Skeletal muscle tissue (tissue), 4 donors: ENCODE data around the gene SPP2. TPM values are rescaled to one million over a fixed set of nuclear protein-coding genes. Genes with fewer than 3 reads are reported as not detected.

Experiments
- H3K27ac ChIP-seq: one replicate; pipeline ENCODE4 v1.7.0; 2013; ENCODE audit warnings: mild to moderate bottlenecking, low read depth, low read length, inconsistent platforms
- H3K27me3 ChIP-seq, 3 donors: one replicate each; pipeline ENCODE4 v1.7.0; 2013; ENCODE audit warnings: low read length in 3 of 3; ENCODE audit not compliant: control insufficient read depth in 3 of 3, insufficient read depth in 3 of 3
- H3K36me3 ChIP-seq, 3 donors: one replicate each; pipeline ENCODE4 v1.7.0; 2013; ENCODE audit warnings: low read length in 3 of 3; ENCODE audit not compliant: control insufficient read depth in 3 of 3, insufficient read depth in 3 of 3
- H3K4me1 ChIP-seq, 3 donors: one replicate each; pipeline ENCODE4 v1.7.0; 2013; ENCODE audit warnings: low read length in 3 of 3, mild to moderate bottlenecking in 3 of 3; ENCODE audit not compliant: control insufficient read depth in 3 of 3, insufficient read depth in 3 of 3
- H3K4me3 ChIP-seq, 3 donors: one replicate each; pipeline ENCODE4 v1.7.0; 2013; ENCODE audit warnings: low read length in 3 of 3
- H3K9ac ChIP-seq, 3 donors: one replicate each; pipeline ENCODE4 v1.7.0; 2013; ENCODE audit warnings: low read length in 3 of 3, mild to moderate bottlenecking in 3 of 3, moderate library complexity in 2 of 3, low read depth in 1 of 3
- H3K9me3 ChIP-seq, 3 donors: one replicate each; pipeline ENCODE4 v1.7.0; 2013; ENCODE audit warnings: low read length in 3 of 3; ENCODE audit not compliant: control insufficient read depth in 3 of 3
- total RNA-seq: library from RNA; depleted of rRNA; stranded (reverse); fragments of >200 nt; gene quantifications from one replicate; pipeline ENCODE4 v1.2.3, GENCODE V29; 2014
- donor health status: Osteomylitis.

The SPP2 gene
- total RNA-seq, 1 donor from 2014 or later, result not detected

DNA sequence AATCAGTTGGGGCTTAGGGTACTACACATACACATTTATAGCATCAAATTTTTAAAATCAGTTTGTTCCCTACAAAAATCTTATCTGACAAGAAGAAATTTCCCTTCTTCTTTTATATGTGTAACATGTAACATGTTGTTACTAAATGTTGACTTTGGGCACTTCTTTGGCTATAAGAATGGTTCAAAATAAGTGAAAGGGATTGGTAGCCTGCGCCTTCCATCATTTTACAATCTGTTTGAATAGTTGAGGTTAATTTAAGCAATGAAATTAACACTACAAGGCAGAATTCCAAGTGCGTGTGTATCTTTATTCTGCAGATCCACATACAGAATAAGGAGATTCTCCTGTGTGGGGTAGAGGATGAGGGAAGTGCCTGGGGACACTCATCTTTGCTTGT, 30.2 kb upstream of the SPP2 start:
- no peak overlapping the region for H3K9ac ChIP-seq
- H3K4me1 ChIP-seq, result no peaks in the 10 kb centered on the region
- peaks cover 0 to 2% (median 0%) of the 10 kb centered on the region in 3 donors for H3K27me3 ChIP-seq
- H3K9me3 ChIP-seq, result peaks cover 0 to 6% (median 3%) of the 10 kb centered on the region in 3 donors
- no peak overlapping the region for H3K4me3 ChIP-seq
- H3K36me3 ChIP-seq, result no peaks in the 10 kb centered on the region
- no peak overlapping the region for H3K27ac ChIP-seq

- no peak overlapping the region for H3K9ac ChIP-seq
- peaks cover 0 to 6% (median 3%) of the 10 kb centered on the region in 3 donors for H3K9me3 ChIP-seq
- no peaks in the 10 kb centered on the region for H3K4me1 ChIP-seq
- H3K27me3 ChIP-seq, result peaks cover 0 to 5% (median 0%) of the 10 kb centered on the region in 3 donors
- H3K27ac ChIP-seq, result no peak overlapping the region
- H3K36me3 ChIP-seq, result no peaks in the 10 kb centered on the region
- no peak overlapping the region for H3K4me3 ChIP-seq
Measured at GRCh38 chr2:234022424-234022823, 28.1 kb upstream of the SPP2 start.

- Histone ChIP-seq H3K36me3 (no peaks in the 10 kb centered on the region), H3K27me3 (peaks cover 0 to 11% (median 0%) of the 10 kb centered on the region in 3 donors), H3K4me1 (no peaks in the 10 kb centered on the region), H3K4me3 (no peak overlapping the region), H3K27ac (no peak overlapping the region), H3K9ac (no peak overlapping the region), H3K9me3 (peaks cover 0 to 6% (median 3%) of the 10 kb centered on the region in 3 donors)
Measured at GRCh38 chr2:234024304-234024703, 26.2 kb upstream of the SPP2 start.

GRCh38 chr2:234025466-234025865, 25.0 kb upstream of the SPP2 start:
- H3K36me3 ChIP-seq, result no peaks in the 10 kb centered on the region
- H3K9me3 ChIP-seq, result peaks cover 0 to 6% (median 3%) of the 10 kb centered on the region in 3 donors
- no peak overlapping the region for H3K9ac ChIP-seq
- no peak overlapping the region for H3K27ac ChIP-seq
- H3K4me1 ChIP-seq, result no peaks in the 10 kb centered on the region
- H3K27me3 ChIP-seq, result peaks cover 0 to 11% (median 0%) of the 10 kb centered on the region in 3 donors
- H3K4me3 ChIP-seq, result peak overlapping the region in 1 of 3 donors; percentile 64

DNA sequence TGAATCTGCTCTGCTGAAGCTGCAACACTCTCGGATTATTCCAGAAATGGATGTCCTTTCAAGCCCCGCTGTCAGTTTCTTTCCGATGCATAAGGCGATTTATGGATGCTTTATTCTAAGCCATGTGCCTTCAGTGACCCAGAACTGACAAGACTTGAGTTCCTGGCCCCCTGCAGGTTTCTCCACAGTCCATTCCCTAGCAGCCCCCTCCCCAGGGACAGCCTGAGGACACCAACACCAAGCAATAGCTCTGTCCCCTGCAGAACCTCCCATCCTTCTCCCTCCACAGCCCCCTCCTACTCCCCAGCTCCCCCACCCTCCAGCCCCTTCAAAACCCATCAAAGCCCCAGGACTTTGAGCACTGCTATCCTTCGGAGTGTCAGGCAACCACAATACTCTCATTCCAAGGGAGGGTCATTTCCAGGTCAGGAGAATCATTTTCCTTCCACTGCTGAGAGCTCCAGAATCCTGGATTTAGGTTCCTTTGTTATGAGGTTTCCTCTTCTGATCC, 24.6 kb upstream of the SPP2 start:
- Histone ChIP-seq H3K4me3 (peak overlapping the region in 1 of 3 donors; percentile 64), H3K4me1 (no peaks in the 10 kb centered on the region), H3K27ac (no peak overlapping the region), H3K9me3 (peaks cover 0 to 6% (median 3%) of the 10 kb centered on the region in 3 donors), H3K9ac (no peak overlapping the region), H3K36me3 (no peaks in the 10 kb centered on the region), H3K27me3 (peaks cover under 1 to 14% (median 2%) of the 10 kb centered on the region in 3 donors)

DNA sequence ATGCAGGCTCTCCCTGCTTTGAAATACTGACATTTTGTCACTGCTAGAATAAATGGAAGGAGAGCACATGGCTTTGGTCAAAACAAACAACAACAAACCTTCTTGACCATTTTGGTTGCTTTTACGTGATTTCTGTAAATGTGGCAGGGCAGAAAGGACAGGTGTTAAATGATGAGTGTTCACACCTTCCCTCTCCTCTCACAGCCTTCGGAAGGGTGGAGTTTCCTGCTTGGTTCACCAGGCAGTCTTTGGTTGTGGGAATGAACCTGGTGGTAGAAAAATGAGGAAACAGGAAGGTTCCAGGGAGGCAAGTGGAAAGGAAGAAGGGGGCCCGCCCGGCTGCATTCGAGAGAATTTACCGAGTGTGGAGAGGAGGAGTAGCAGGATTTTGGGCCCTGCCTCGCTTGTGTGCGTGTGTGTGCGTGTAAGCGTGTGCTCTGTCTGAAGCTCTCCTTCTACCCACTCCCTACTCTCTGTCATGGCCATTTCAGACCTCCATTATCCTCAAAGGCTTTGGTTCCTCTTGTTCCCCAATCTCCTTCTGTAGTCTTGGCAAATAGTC, 23.7 kb upstream of the SPP2 start:
- no peaks in the 10 kb centered on the region for H3K4me1 ChIP-seq
- H3K36me3 ChIP-seq, result no peaks in the 10 kb centered on the region
- H3K27ac ChIP-seq, result no peak overlapping the region
- H3K27me3 ChIP-seq, result peaks cover 4 to 14% (median 8%) of the 10 kb centered on the region in 3 donors
- no peak overlapping the region for H3K9ac ChIP-seq
- peaks cover 0 to 6% (median 3%) of the 10 kb centered on the region in 3 donors for H3K9me3 ChIP-seq
- no peak overlapping the region for H3K4me3 ChIP-seq

- no peak overlapping the region for H3K9ac ChIP-seq
Measured at GRCh38 chr2:234027641-234028040, 22.9 kb upstream of the SPP2 start.

DNA sequence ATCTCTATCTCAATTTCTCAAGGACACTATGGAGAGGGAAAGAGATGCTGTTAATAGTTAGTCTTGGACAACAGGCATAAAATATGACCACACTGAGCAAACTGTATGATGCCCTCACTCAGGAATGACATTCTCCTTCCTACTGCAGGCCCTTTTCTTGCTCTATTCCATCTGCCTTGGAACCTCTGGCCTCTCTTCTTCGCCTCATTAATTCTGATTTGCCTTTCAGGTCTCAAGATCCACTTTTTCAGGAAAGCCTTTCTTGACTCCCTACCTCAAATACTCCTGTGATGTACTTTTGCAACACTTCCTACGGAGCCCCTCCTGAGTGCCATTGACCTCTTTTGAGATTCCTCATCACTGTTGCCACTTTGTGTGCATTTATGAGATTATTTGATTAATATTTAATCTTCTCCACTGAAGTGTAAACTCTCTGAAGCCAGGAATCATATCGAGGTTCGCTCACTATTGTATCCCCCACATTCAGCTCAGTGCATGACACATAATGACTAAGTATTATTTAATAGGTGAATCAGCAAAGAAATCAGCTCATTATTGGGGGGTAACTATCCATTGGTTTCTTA, 21.3 kb upstream of the SPP2 start:
- Histone ChIP-seq H3K27ac (no peak overlapping the region), H3K27me3 (peaks cover 4 to 14% (median 8%) of the 10 kb centered on the region in 3 donors), H3K9ac (no peak overlapping the region), H3K4me1 (no peaks in the 10 kb centered on the region), H3K36me3 (no peaks in the 10 kb centered on the region), H3K9me3 (no peaks in the 10 kb centered on the region), H3K4me3 (no peak overlapping the region)

More at GRCh38 chr2:234027641-234028040, 22.9 kb upstream of the SPP2 start:
- Histone ChIP-seq H3K27ac (no peak overlapping the region), H3K4me1 (no peaks in the 10 kb centered on the region), H3K36me3 (no peaks in the 10 kb centered on the region), H3K27me3 (peaks cover 4 to 14% (median 8%) of the 10 kb centered on the region in 3 donors), H3K4me3 (no peak overlapping the region), H3K9me3 (peaks cover 0 to 3% (median 3%) of the 10 kb centered on the region in 3 donors)

GRCh38 chr2:234031207-234031606, 19.3 kb upstream of the SPP2 start:
- H3K36me3 ChIP-seq, result no peaks in the 10 kb centered on the region
- H3K9me3 ChIP-seq, result no peaks in the 10 kb centered on the region
- no peak overlapping the region for H3K27ac ChIP-seq
- no peak overlapping the region for H3K4me3 ChIP-seq
- H3K27me3 ChIP-seq, result peaks cover 4 to 17% (median 15%) of the 10 kb centered on the region in 3 donors
- H3K9ac ChIP-seq, result no peak overlapping the region
- no peaks in the 10 kb centered on the region for H3K4me1 ChIP-seq

DNA sequence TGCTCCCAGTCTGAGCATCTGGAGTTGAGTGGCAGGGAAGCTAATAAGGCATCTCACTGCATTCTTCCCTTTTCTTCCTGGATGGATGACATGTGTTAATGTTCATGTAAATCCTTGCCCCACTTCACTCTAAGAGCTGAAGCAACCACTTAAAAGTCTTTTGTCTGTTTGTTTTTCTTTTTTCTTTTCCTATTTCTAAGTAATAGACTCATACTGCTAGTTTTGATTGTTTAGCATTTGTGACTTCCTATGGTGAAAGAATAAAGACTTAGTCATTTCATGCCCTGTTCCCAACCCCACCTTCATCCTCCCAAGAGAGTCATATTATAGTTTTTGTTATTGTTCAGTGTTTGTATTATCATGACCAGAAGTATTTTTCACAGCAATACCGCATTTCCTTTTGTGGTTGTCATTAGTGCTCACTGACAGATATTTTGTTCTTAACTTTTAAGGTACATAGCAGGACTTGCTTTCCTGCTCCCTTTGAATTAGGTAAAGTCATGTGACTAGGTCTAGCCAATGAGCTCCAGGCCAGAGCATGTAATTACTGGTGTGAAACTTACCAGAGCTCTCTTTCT, 18.1 kb upstream of the SPP2 start:
- no peaks in the 10 kb centered on the region for H3K4me1 ChIP-seq
- H3K9me3 ChIP-seq, result no peaks in the 10 kb centered on the region
- no peak overlapping the region for H3K27ac ChIP-seq
- no peaks in the 10 kb centered on the region for H3K36me3 ChIP-seq
- peaks cover 4 to 15% (median 14%) of the 10 kb centered on the region in 3 donors for H3K27me3 ChIP-seq
- no peak overlapping the region for H3K9ac ChIP-seq
- H3K4me3 ChIP-seq, result no peak overlapping the region
